ENCODE measurements around the gene CDKAL1.

Gene CDKAL1

DNA sequence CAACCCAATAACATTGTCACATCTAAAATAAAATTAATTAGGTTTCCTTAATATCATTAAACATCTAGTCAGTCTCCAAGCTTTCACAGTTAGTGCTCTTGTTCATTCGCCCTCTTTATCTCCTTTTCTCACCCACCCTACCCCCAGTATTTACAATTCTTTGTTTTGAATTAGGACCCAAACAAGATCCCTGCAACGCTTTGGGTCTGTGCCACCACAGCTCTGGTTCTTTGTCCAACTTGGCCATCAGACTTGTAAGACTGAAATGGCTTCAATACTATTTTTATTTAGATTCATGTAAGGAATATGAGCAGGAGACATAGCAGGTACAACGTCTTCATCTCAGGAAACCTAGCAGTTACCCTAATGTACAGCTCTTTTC is 276.5 kb downstream of the CDKAL1 start:
- H2AFZ ChIP-seq (ENCODE audit: low read length): no peak overlapping the region

DNA sequence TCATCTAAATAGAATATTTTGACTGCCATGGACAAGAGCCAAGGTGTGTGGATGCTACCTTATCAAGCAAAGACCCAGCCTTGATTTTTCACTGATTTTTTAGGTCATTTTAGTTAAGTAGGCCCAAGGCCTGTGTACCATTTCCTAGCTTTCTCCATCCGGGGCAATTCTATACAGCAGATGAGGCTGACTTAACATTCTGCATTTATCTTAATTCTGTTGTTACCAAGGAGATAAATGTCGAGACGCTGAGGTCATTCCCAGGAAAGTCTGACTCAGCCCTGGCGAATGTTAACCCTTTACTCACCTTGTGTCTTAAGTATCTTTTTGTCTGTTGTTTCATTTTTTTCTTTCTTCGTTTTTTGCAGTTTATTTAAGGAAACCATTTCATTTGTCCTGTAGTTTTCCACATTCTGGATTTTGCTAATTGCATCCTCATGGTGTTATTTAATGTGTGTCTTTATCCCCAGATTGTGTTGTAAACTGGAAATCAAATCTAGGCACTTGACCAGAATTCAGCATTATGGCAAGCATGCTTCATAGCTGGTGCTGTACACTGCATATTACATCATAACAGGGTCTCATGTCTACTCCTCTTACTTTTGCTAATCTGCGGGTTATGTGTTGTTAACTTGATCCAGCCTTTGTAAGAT is 277.0 kb downstream of the CDKAL1 start:
- Histone ChIP-seq H3K27ac (ENCODE audit: low read length) (no peak overlapping the region), H3K4me3 (ENCODE audit: low read length) (no peak overlapping the region), H3F3A (ENCODE audit: insufficient read depth, low read length) (no peaks in the 10 kb centered on the region), H3K36me3 (replicated peaks; ENCODE audit: insufficient read depth, low read length) (no peaks in the 10 kb centered on the region), H3K27me3 (replicated peaks; ENCODE audit: insufficient read depth, low read length) (no peaks in the 10 kb centered on the region), H3K4me2 (ENCODE audit: low read depth, low read length) (no peak overlapping the region), H3K9me3 (replicated peaks; ENCODE audit: insufficient read depth, low read length) (no peaks in the 10 kb centered on the region), H3K9me2 (replicated peaks; ENCODE audit: insufficient read depth, low read length) (no peaks in the 10 kb centered on the region), H3K9ac (ENCODE audit: low read length) (no peak overlapping the region), H4K20me1 (ENCODE audit: insufficient read depth, low read length) (no peaks in the 10 kb centered on the region), H3K79me2 (ENCODE audit: low read length) (no peaks in the 10 kb centered on the region), H2AFZ (ENCODE audit: low read length) (no peak overlapping the region), H3K4me1 (ENCODE audit: low read length) (no peaks in the 10 kb centered on the region)
- TF ChIP-seq EZH2 (optimal IDR thresholded peaks at IDR 0.05; ENCODE audit: low read depth, low read length): no peak
- DNase-seq: no peak

More for the DNA sequence above, 276.5 kb downstream of the CDKAL1 start:
- Histone ChIP-seq H3K9me3 (replicated peaks; ENCODE audit: insufficient read depth, low read length) (no peaks in the 10 kb centered on the region), H3K79me2 (ENCODE audit: low read length) (no peaks in the 10 kb centered on the region), H3K9me2 (replicated peaks; ENCODE audit: insufficient read depth, low read length) (no peaks in the 10 kb centered on the region), H3K27me3 (replicated peaks; ENCODE audit: insufficient read depth, low read length) (no peaks in the 10 kb centered on the region), H3F3A (ENCODE audit: insufficient read depth, low read length) (no peaks in the 10 kb centered on the region), H3K4me1 (ENCODE audit: low read length) (no peaks in the 10 kb centered on the region), H3K4me3 (ENCODE audit: low read length) (no peak overlapping the region), H3K36me3 (replicated peaks; ENCODE audit: insufficient read depth, low read length) (no peaks in the 10 kb centered on the region), H4K20me1 (ENCODE audit: insufficient read depth, low read length) (no peaks in the 10 kb centered on the region), H3K9ac (ENCODE audit: low read length) (no peak overlapping the region), H3K4me2 (ENCODE audit: low read depth, low read length) (no peak overlapping the region), H3K27ac (ENCODE audit: low read length) (no peak overlapping the region)
- DNase-seq: no peak
- TF ChIP-seq EZH2phosphoT487 (IDR thresholded peaks at IDR 0.05; ENCODE audit: low read length) (no peak), CTCF (IDR thresholded peaks at IDR 0.05; ENCODE audit: low read length) (no peak), EZH2 (optimal IDR thresholded peaks at IDR 0.05; ENCODE audit: low read depth, low read length) (no peak)

GRCh38 chr6:20812776-20813175 is 278.5 kb downstream of the CDKAL1 start:
- Histone ChIP-seq H3K4me2 (ENCODE audit: low read depth, low read length) (no peak overlapping the region), H3K79me2 (ENCODE audit: low read length) (no peaks in the 10 kb centered on the region), H3K9ac (ENCODE audit: low read length) (no peak overlapping the region), H3K36me3 (replicated peaks; ENCODE audit: insufficient read depth, low read length) (no peaks in the 10 kb centered on the region), H3K4me3 (ENCODE audit: low read length) (no peak overlapping the region), H3K27me3 (replicated peaks; ENCODE audit: insufficient read depth, low read length) (no peaks in the 10 kb centered on the region), H2AFZ (ENCODE audit: low read length) (no peak overlapping the region), H3F3A (ENCODE audit: insufficient read depth, low read length) (no peaks in the 10 kb centered on the region), H3K4me1 (ENCODE audit: low read length) (no peaks in the 10 kb centered on the region), H3K9me3 (replicated peaks; ENCODE audit: insufficient read depth, low read length) (no peaks in the 10 kb centered on the region), H3K9me2 (replicated peaks; ENCODE audit: insufficient read depth, low read length) (no peaks in the 10 kb centered on the region), H3K27ac (ENCODE audit: low read length) (no peak overlapping the region), H4K20me1 (ENCODE audit: insufficient read depth, low read length) (no peaks in the 10 kb centered on the region)
- TF ChIP-seq EZH2phosphoT487 (IDR thresholded peaks at IDR 0.05; ENCODE audit: low read length) (no peak), EZH2 (optimal IDR thresholded peaks at IDR 0.05; ENCODE audit: low read depth, low read length) (no peak), CTCF (IDR thresholded peaks at IDR 0.05; ENCODE audit: low read length) (no peak)
- DNase-seq: no peak

GRCh38 chr6:20814494-20814893 is 280.2 kb downstream of the CDKAL1 start:
- no peak overlapping the region for H3K9ac ChIP-seq (ENCODE audit: low read length)
- H3K4me1 ChIP-seq (ENCODE audit: low read length): no peaks in the 10 kb centered on the region
- H3K4me2 ChIP-seq (ENCODE audit: low read depth, low read length): no peak overlapping the region
- H3F3A ChIP-seq (ENCODE audit: insufficient read depth, low read length): no peaks in the 10 kb centered on the region
- H3K79me2 ChIP-seq (ENCODE audit: low read length): no peaks in the 10 kb centered on the region
- H3K36me3 ChIP-seq (replicated peaks; ENCODE audit: insufficient read depth, low read length): no peaks in the 10 kb centered on the region
- TF ChIP-seq EZH2 (optimal IDR thresholded peaks at IDR 0.05; ENCODE audit: low read depth, low read length): no peak
- TF ChIP-seq EZH2phosphoT487 (IDR thresholded peaks at IDR 0.05; ENCODE audit: low read length): no peak
- TF ChIP-seq CTCF (IDR thresholded peaks at IDR 0.05; ENCODE audit: low read length): no peak
- H3K9me3 ChIP-seq (replicated peaks; ENCODE audit: insufficient read depth, low read length): no peaks in the 10 kb centered on the region
- H3K27ac ChIP-seq (ENCODE audit: low read length): no peak overlapping the region
- DNase-seq: no peak
- no peak overlapping the region for H3K4me3 ChIP-seq (ENCODE audit: low read length)
- no peaks in the 10 kb centered on the region for H3K9me2 ChIP-seq (replicated peaks; ENCODE audit: insufficient read depth, low read length)
- no peak overlapping the region for H2AFZ ChIP-seq (ENCODE audit: low read length)
- H3K27me3 ChIP-seq (replicated peaks; ENCODE audit: insufficient read depth, low read length): no peaks in the 10 kb centered on the region
- no peaks in the 10 kb centered on the region for H4K20me1 ChIP-seq (ENCODE audit: insufficient read depth, low read length)
